Nephron progenitor cell (in vitro differentiated cells): Measurements from ENCODE around the gene TTPAL.

ENCODE experiments used
- DNase-seq: peaks from one replicate; pipeline ENCODE4 v3.0.0; 2021
- H3K27ac Mint-ChIP-seq: 2 replicates; pipeline ENCODE4 v1.8.0; 2021; ENCODE audit warnings: mild to moderate bottlenecking, moderate library complexity, mixed read lengths
- H3K27me3 Mint-ChIP-seq: 2 replicates; pipeline ENCODE4 v1.8.0; 2021; ENCODE audit warnings: mild to moderate bottlenecking, low read depth, mixed read lengths; ENCODE audit not compliant: poor library complexity
- H3K36me3 Mint-ChIP-seq: 2 replicates; pipeline ENCODE4 v1.8.0; 2021; ENCODE audit warnings: low read depth, mixed read lengths
- H3K4me1 Mint-ChIP-seq: 2 replicates; pipeline ENCODE4 v1.8.0; 2021; ENCODE audit warnings: mixed read lengths
- H3K4me3 Mint-ChIP-seq: 2 replicates; pipeline ENCODE4 v1.8.0; 2021; ENCODE audit warnings: mild to moderate bottlenecking, moderate library complexity, mixed read lengths
- H3K9me3 Mint-ChIP-seq: 2 replicates; pipeline ENCODE4 v1.8.0; 2021; ENCODE audit warnings: mild to moderate bottlenecking, moderate library complexity, mixed read lengths
- CTCF ChIP-seq: fragments of 200-600 bp; sonication (generic); IDR thresholded peaks from 2 replicates; pipeline ENCODE4 v1.5.0; 2021; ENCODE audit warnings: antibody characterized with exemption

TTPAL gene

GRCh38 chr20:44497761-44498160 lies 22.1 kb downstream of the TTPAL start:
- Mint-ChIP-seq H3K4me3 (no peak overlapping the region), H3K36me3 (peaks cover 63% of the 10 kb centered on the region), H3K9me3 (no peaks in the 10 kb centered on the region), H3K27ac (peak overlapping the region; percentile 33), H3K4me1 (no peaks in the 10 kb centered on the region), H3K27me3 (no peaks in the 10 kb centered on the region)
- no peak for DNase-seq
- no peak for TF ChIP-seq CTCF

GRCh38 chr20:44500221-44500620 lies 24.5 kb downstream of the TTPAL start:
- DNase-seq: no peak
- no peaks in the 10 kb centered on the region for H3K4me1 Mint-ChIP-seq

DNA sequence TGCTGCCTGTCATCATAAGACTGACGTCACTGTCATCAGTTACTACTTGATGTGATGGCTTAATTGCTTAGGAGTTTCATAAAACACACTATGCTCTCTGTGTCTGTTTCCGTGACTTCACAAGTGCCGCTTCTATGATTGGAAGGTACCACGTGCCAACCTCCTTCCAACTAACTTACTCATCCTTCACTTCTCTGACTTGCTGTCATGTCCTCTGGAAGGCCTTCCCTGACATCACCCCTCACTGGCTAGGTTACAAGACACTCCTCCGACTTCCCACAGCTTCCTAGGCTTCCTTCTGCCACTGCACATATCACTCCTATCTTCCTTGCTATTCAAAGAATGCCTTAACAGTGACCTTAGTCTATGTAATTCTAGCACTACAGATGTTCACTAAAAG lies 25.8 kb downstream of the TTPAL start:
- no peak overlapping the region for H3K4me3 Mint-ChIP-seq
- no peaks in the 10 kb centered on the region for H3K9me3 Mint-ChIP-seq
- H3K4me1 Mint-ChIP-seq: no peaks in the 10 kb centered on the region
- no peaks in the 10 kb centered on the region for H3K27me3 Mint-ChIP-seq
- TF ChIP-seq CTCF: no peak
- peaks cover 56% of the 10 kb centered on the region for H3K36me3 Mint-ChIP-seq
- no peak for DNase-seq
- peak overlapping the region; percentile 0 for H3K27ac Mint-ChIP-seq

More at GRCh38 chr20:44500221-44500620, 24.5 kb downstream of the TTPAL start:
- H3K27ac Mint-ChIP-seq: no peak overlapping the region
- TF ChIP-seq CTCF: no peak
- no peaks in the 10 kb centered on the region for H3K9me3 Mint-ChIP-seq
- H3K36me3 Mint-ChIP-seq: peaks cover 62% of the 10 kb centered on the region
- no peak overlapping the region for H3K4me3 Mint-ChIP-seq
- no peaks in the 10 kb centered on the region for H3K27me3 Mint-ChIP-seq

DNA sequence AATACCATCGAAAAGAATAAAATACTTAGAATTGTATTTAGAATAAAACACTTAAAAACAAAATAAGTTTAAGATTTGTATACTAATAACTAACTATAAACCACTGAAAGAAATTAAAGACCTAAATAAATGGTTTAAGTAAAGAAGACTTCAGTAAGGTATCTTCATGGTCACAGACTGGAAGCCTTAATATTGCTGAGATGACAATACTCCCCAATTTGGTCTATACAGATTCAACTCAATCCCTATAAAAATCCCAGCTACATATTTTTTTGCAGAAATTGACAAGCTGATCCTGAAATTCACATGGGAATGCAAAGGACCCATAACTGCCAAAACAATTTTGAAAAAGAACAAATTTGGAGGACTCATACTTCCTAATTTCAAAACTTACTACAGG lies 27.3 kb downstream of the TTPAL start:
- DNase-seq: no peak
- TF ChIP-seq CTCF: no peak
- H3K4me3 Mint-ChIP-seq: no peak overlapping the region
- H3K4me1 Mint-ChIP-seq: no peaks in the 10 kb centered on the region
- no peaks in the 10 kb centered on the region for H3K9me3 Mint-ChIP-seq
- peaks cover 58% of the 10 kb centered on the region for H3K36me3 Mint-ChIP-seq
- no peak overlapping the region for H3K27ac Mint-ChIP-seq
- no peaks in the 10 kb centered on the region for H3K27me3 Mint-ChIP-seq

GRCh38 chr20:44504402-44505307 lies 29.0 kb downstream of the TTPAL start:
- no peak for TF ChIP-seq CTCF
- Mint-ChIP-seq H3K27me3 (no peaks in the 10 kb centered on the region), H3K4me3 (no peak overlapping the region), H3K36me3 (peaks cover 59% of the 10 kb centered on the region), H3K9me3 (no peaks in the 10 kb centered on the region), H3K4me1 (no peaks in the 10 kb centered on the region), H3K27ac (no peak overlapping the region)
- DNase-seq: no peak

GRCh38 chr20:44509762-44510161 lies 34.1 kb downstream of the TTPAL start:
- H3K27ac Mint-ChIP-seq: no peak overlapping the region
- no peak overlapping the region for H3K4me3 Mint-ChIP-seq
- peaks cover 40% of the 10 kb centered on the region for H3K36me3 Mint-ChIP-seq
- DNase-seq: no peak
- H3K4me1 Mint-ChIP-seq: no peaks in the 10 kb centered on the region
- no peak for TF ChIP-seq CTCF
- H3K27me3 Mint-ChIP-seq: no peaks in the 10 kb centered on the region
- no peaks in the 10 kb centered on the region for H3K9me3 Mint-ChIP-seq
